Inferior parietal cortex (tissue), 1 donor: ENCODE data around the gene GTF3C5.
"Not testable (repeated sequence)": the region's sequence is repeated elsewhere in the genome, so short reads cannot be mapped to it uniquely, and the experiment has no call there.

Experiments used
- DNase-seq: peaks from one replicate; pipeline ENCODE4 v3.0.0-alpha.2; 2016; ENCODE audit errors: extremely low spot score

The GTF3C5 gene

GRCh38 chr9:132996526-132996925 lies 34.3 kb upstream of the GTF3C5 start:
- DNase-seq: no peak

DNA sequence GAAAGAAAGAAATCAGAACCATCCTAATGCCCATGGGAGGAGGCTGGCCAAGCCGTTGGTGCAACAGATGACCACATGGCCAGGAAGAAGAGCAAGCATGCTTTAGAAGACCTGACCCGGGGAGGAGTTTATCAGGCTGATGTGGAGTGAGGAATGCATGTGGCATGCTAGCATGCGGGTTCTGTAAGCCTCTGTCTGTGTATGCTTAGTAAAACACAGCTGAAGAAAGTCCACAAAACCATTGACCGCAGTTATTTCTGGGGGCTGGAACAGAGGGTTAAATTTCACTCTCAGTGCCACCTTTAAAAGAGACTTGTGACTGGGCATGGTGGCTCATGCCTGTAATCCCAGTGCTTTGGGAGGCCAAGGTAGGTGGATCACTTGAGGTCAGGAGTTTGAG lies 33.2 kb upstream of the GTF3C5 start:
- no peak for DNase-seq

DNA sequence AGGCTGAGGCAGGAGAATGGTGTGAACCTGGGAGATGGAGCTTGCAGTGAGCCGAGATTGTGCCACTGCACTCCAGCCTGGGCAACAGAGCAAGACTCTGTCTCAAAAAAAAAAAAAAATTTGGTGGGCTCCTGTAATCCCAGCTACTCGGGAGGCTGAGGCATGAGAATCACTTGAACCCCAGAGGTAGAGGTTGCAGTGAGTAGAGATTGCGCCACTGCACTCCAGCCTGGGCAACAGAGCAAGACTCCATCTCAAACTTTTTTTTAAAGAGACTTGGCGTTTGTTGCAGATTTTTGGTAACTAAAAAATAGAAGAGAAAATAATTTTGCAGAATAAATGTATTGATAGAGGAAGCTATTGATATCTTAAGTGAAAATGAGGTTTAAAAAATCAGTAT lies 32.6 kb upstream of the GTF3C5 start:
- DNase-seq: not testable (repeated sequence)

GRCh38 chr9:132998831-132999635 lies 31.8 kb upstream of the GTF3C5 start:
- DNase-seq: no peak

DNA sequence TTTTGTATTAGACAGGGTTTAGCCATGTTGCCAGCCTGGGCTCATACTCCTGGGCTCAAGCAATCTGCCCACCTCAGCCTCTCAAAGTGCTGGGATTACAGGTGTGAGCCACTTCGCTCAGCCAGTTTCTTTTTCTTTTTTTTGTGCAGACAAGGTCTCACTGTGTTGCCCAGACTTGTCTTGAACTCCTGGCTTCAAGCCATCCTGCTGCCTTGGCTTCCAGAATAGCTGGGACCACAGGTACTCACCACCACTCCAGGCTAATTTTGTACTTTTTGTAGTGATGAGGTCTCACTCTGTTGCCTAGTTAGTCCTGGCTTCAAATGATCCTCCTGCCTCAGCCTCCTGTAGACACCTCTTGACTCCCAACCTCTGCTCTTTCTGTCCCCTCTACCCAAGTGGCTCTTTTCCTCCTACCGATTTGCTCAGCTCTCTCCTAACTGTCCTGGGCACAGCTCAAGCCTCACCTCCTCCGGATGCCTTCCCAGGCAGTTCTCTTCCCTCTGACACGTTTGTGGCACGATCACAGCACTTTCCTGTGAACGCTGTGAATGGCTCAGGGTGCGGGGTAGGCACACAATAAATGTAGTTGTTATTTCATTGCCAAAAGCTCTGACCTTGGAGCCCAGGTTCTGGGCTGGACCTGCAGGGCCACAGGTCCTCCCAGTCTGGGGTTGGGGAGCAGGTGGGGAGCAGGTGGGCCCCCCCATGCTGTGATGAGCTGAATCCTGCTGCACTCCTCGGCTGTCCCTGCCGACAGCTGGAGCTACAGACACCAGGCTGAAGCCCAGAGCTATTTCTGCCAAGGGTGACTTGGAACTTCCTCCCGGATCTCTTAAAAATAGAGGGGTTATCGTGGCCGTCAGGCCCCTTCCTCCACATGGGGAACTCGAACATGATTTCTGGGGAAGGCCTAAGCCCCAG lies 28.4 kb upstream of the GTF3C5 start:
- no peak for DNase-seq

GRCh38 chr9:133003071-133003461 lies 27.7 kb upstream of the GTF3C5 start:
- no peak for DNase-seq

- no peak for DNase-seq
These were observed 27.1 kb upstream of the GTF3C5 start for GRCh38 chr9:133003671-133004090.

- DNase-seq: peak; percentile 10
These were observed 26.5 kb upstream of the GTF3C5 start for GRCh38 chr9:133004091-133004998.

DNA sequence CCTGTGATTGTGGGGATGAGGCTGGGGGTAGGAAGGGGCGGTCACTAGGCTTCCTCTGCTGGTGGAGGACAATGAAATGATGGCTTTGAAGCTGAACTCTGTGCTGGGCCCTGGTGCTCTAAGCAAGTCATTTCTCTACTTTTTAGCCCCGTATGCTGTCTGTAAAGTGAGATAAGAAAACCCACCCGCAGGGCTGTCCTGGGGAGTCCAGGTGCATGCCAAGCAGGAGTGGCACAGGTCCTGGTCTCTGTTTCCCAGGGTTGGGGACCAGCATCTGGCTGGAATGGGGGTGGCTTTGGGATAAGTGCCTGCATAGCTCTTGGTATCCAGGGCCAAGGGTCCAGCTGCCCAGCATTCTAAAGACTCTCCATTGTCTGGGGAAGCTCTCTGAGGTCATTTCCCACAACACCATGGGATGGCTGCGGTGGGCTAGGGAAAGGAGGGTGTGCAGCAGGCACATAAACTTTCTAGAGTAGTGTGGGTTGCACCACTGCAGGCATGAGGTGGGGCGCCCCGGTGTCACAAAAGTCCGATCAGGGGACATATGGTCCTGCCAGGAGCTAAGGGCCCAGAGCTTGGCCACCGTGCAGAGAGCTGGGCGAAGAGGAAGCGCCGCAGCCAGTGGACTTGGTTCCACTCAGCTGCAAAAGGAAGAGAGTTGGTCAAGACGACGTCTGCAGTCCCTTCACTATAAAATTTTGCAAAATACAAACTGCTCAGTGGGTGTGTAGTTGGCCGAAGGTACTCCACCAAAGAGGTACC lies 25.6 kb upstream of the GTF3C5 start:
- no peak for DNase-seq

DNA sequence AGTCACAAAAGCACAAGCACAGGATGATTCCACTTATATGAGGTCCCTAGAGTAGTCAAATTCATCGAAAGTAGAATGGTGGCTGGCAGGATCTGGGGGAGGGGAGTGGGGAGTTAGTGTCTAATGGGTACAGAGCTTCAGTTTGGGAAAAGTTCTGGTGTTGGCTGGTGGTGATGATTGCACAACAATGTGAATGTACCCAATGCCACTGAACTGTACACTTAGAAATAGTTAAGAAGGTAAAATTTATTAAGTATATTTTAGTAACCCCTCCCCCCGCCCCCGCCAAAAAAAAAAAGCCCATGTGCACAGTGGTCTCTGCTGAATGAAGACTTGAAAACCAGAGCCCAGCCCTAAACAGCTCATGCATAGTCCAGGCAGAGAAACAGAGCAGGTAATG lies 24.8 kb upstream of the GTF3C5 start:
- no peak for DNase-seq

DNA sequence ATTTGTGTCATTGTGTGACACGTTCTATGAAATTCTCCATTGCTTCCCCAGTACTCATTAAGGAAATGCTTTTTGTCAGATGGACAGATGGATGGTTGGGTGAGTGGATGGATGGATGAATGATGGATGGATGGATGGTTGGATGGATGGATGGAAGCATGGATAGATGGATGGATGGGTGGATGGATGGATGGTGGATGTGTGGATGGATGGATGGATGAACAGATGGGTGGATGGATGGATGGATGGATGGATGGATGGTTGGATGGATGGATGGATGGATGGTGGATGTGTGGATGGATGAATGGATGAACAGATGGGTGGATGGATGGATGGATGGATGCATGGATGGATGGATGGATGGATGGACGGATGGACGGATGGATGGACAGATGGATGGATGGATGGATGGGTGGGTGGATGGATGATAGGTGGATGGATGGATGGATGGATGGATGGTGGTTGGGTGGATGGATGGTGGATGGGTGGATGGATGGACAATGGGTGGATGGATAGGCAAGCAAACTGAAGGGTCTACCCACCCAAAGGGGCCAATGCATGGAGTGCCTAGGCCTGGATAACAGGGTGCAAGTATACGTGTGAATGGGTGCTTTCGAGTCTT lies 24.0 kb upstream of the GTF3C5 start:
- DNase-seq: no peak

DNA sequence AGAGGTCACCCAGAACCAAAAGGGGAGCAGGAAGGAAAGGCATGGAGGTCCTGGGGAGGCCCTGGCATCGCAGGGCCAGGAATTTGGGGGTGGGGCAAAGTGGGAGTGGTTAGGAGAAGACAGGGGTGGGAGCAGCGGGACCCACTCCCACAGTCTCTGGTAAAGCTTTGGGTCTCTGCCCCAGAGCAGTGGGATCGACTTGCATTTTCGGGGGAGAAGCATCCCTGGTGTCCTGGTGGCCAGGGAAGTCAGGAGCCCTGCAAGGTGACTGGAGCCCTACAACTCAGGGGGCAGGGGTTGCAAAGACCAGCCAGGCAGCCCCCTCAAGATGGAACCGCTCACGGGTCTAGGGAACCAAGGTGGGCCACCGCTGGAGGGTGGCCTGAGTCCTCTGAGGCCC lies 22.4 kb upstream of the GTF3C5 start:
- DNase-seq: no peak

DNA sequence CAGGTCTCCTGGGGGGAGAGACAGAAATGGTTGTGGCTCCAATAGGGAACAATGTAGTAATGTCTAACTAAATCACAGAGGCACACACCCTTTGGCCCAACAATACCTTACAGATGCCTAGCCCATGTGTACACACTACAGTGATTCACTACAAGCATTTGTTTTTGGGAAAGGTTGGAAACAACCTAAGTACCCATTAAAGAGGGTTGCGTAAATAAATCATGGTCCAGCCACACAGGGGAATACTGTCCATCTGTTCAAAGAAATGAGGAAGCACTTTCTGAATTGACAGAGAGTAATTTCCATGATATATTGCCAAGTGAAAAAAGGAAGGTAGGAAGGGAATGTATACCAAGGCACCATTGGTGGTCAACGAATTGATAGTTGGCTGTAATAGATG lies 22.0 kb upstream of the GTF3C5 start:
- no peak for DNase-seq

- no peak for DNase-seq
These were observed 20.8 kb upstream of the GTF3C5 start for GRCh38 chr9:133009906-133010582.

GRCh38 chr9:133014696-133015095 lies 16.1 kb upstream of the GTF3C5 start:
- DNase-seq: no peak

DNA sequence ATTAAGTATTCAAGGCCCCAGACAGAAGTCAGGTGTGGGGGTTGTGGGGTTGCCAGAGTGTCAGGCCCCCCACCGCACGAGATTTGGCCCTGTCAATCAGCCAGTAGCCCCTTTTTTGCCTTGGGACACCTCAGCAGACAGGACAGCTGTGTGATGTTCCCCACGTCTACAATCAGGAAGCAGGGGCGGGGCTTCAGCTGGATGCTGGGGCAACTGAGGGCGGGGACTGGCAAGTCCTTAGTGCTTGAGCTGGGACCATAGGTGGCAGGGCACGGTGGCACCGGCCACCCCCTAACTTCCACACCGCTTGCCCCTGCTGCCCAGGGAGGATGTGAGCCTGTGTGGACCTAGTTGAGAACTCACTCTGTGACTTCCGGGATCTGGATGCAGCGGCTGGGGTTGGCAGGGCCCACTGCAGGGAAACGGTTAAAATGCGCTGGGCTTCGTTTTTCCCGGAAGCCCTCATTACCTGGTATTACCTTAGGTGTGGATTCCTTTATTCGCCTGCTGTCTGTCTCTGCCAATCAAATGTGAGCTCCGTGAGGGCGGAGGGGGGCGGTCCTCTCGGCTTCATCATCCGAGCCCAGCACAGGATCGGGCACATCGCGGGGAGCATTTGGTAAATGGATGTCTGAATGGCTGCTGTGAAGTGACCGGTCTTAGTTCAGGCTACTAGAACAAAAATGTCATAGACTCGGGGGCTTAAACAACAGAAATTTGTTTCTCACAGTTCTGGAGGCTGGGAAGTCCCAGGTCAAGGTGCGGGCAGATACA lies 7.5 kb upstream of the GTF3C5 start:
- no peak for DNase-seq

GRCh38 chr9:133026426-133026825 lies 4.4 kb upstream of the GTF3C5 start:
- DNase-seq: no peak

- DNase-seq: no peak
These were observed 3.7 kb upstream of the GTF3C5 start for GRCh38 chr9:133027134-133027533.

GRCh38 chr9:133028221-133028620 lies 2.6 kb upstream of the GTF3C5 start:
- no peak for DNase-seq
